NK-92 (cell line): ENCODE measurements around the gene TTC39C.

Experiments used
- DNase-seq: peaks from one replicate; lab custom pipeline; 2025; ENCODE audit not compliant: unreplicated experiment; lab: John Stamatoyannopoulos, UW

The TTC39C gene

DNA sequence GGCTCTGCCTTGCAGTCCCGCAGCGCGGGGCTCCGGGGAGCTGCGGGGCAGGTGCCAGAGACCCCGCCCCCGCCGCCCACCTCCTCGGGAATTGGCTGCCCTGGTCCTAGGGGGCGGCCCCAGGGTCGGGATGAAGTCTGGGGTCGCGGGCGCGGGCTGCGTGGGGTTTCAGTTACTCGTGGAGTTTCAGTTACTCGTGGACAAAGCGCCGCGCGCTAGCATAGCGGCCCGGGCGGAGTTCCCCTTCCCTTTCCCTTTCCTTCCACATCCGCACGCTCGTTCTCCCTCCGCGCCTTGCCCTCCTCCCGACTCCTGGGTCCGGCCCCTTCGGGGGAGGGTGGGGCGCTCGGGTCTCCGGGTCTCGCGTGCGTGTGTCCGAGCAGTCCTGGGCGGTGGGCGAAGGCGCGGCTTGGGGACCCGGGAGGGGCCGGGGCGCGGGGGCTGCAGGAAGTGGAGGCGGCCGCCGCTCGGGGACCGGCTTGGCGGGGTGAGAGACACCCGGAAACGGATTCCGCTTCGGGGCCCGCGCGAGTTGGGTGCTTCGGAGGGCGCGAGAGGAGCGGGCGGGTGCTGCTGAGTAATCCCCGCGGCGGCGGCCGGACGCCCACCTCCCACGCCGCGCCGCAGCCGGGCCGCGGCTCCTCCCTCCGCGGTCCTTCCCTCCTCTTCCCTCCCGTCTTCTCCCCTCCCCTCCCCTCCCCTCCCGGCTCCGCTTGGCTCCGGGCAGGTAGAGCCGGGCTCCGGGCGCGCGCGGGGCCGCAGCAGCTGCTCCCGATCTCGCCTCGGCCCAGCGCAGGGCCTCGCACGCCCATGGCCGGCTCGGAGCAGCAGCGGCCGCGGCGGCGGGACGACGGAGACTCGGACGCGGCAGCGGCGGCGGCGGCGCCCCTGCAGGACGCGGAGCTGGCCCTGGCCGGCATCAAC, at the start of gene TTC39C:
Gene TTC39C (plus strand): TSS at position 693 of the 924 bp plus-strand sequence. CDS start 118 bp downstream, at position 811.
- peak; percentile 17 for DNase-seq

DNA sequence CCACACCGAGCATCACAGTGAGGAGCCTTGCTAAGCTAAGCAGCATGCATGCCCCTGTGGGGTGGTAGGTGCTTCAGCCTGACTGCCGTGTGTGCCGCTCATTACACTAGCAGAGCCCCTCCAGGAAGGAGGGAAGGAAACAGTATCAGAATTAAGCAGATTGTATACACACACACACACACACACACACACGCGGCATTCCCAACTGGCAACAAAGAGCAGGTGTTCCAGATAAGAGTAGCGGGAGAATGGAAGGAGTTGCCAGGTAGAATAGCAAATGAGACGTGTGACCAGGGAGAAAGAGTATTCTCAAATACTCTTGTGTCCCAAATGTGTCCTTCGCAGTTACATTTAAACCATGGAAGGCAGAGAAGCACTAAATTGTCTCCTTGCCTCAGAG, 47.6 kb upstream of the TTC39C start:
- no peak for DNase-seq

GRCh38 chr18:23967321-23968089, 47.0 kb upstream of the TTC39C start:
- no peak for DNase-seq

DNA sequence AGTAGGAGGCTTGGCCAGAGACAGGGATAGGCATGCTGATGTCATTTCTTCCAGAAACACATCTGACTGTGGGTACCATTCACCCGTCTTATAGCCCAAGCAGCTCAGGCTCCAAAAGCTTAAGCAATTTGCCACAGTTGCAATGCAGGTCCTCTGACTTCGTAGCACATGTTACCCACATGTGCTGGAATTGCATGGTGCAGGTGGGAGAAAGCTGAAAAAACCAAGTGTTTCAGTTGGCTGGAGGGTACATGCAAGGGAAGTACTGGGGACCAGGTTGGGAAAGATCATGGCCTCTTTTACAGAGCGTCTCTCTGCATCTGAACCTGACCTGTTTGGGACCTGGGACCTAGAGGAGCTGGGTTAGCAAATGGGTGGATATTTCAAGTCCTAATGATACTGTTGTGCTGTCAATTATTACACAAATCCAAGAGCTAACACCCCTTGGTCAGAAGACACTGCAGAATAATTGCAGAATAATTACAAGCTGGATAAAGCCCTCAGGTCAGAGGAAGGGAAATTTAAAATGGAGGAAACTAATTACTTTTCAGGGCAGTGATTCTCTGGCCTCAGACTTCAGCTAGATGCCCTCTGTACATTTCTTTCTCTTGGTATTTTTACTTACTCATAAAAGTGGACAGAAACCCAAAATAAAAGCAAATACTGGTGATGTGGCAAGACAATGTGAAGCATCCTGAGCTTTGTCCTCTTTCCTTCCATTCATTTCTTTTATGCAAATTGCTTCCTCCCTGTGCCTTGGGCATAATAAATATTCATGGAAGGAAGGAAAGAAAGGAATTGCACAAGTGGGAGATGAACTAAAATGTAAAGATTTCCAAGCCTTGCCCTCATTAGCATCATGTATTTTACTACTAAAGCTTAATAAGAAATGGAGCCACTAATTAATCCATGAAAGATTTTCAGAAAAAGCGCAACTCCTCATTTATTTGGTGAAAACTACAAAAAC, 45.6 kb upstream of the TTC39C start:
- no peak for DNase-seq

DNA sequence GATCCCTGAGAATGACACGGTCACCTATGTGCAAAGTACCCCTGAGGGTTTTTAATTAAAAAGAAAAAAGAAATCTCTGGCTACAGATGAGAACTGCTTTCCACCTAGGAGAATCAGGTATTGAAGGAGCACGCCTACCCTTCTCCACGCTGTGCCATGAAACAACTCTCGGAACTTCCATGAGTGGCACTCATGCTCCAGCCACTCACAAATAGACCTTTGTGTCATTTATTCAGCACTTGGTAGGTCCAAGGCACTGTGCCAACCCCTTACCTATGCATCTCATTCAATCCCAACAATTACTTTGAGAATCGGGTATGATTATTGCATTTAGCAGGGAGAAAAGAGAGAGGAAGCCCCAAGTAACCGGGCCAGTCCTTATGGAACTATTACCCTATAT, 44.9 kb upstream of the TTC39C start:
- DNase-seq, result no peak

DNA sequence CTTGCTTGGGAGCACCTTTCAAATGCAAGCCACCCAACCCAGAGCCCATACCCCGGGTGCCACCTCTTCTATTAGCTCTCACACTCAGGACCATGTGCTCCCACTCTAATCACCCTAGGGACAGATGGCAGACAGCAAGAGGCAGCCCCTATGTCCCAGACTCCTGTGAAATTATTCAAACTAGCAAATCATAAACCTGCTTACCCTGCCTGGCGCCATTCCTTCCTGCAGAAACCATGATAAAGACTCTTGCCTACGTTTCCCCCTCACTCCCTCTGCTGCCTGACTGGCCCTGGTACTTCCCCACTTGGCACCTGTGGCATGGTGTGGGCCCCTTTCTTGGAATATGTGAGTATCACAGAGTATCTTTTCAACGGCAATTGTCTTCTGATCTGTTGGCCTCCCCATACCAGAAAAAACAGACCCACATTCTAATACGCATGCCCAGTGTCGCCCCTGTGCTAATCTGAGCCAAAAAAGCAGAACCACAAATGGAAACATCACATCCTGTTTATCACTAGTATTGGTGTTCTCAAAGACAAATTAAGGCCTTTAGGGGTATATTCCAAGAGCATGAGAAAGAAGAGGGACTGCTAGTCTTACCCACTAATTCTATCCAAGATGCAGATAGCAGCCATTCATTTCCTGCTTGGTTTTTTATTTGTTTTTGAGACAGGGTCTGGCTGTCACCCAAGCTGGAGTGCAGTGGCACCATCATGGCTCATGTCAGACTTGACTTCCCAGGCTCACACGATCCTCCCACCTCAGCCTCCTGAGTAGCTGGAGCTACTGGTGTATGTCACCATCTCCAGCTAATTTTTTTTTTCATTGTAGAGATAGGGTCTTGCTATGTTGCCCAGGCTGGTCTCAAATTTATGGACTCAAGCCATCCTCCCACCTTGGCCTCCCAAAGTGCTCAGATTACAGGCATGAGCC, 44.1 kb upstream of the TTC39C start:
- no peak for DNase-seq

DNA sequence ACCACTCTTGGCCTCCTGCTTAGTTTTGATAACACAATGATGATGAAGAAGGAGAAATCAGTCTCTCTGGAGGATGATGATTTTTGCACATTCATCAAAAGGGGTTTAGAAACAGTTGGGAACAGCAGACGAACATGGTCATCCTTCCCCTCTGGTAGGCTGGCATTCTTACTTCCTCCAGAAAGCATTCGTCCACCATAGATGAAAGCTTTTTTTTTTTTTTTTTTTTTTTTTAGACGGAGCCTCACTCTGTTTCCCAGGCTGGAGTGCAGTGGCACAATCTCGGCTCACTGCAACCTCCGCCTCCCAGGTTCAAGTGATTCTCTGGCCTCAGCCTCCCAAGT, 43.5 kb upstream of the TTC39C start:
- DNase-seq, result no peak

DNA sequence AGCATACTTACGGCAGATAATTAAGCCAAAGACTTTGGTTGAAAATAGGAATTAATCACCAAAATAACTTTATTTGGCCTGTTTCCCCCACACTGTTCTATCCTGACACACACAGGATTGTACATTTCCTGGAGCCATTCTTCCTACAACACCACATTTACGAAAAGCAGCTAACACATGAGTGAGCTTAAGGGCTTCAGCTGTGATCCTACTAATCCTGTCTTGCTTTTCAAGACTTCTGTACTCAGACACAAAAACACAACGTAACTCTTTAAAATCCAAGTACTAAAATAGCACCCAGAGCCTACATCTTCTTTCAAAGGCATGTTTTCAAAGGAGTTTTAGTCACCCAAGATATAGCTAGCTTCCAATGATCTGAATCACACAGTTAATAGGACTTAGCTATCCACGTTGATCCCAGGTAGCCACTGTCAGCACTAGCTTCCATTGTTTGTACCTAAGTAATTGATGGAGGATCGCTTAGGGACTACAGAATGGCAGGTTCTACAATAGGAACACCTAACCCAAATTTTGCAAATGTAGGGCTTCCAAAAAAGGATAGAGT, 42.8 kb upstream of the TTC39C start:
- DNase-seq, result no peak

- DNase-seq, result no peak
Measured at GRCh38 chr18:23972453-23972852, 42.1 kb upstream of the TTC39C start.

- no peak for DNase-seq
Measured at GRCh38 chr18:23977103-23977502, 37.5 kb upstream of the TTC39C start.

- no peak for DNase-seq
Measured at GRCh38 chr18:23977719-23978483, 36.7 kb upstream of the TTC39C start.

GRCh38 chr18:23981369-23981980, 33.1 kb upstream of the TTC39C start:
- DNase-seq, result no peak

GRCh38 chr18:23982155-23983079, 32.1 kb upstream of the TTC39C start:
- DNase-seq, result no peak

GRCh38 chr18:23983112-23983511, 31.4 kb upstream of the TTC39C start:
- DNase-seq, result no peak

- DNase-seq, result no peak
Measured at GRCh38 chr18:23986600-23987359, 27.8 kb upstream of the TTC39C start.
